H9 (cell line): ENCODE results near the gene SLC27A1. TPM values are rescaled to one million over a fixed set of nuclear protein-coding genes. Genes with fewer than 3 reads are reported as not detected.

Experiments used
- DNase-seq: peaks from one replicate; pipeline ENCODE4 v3.0.0-alpha.2; 2017
- H2AFZ ChIP-seq: one replicate; pipeline ENCODE4 v1.6.1; 2013; ENCODE audit warnings: mild to moderate bottlenecking, low read length, control low read depth, moderate library complexity
- H2AK5ac ChIP-seq: 2 replicates; pipeline ENCODE4 v1.6.1; 2013; ENCODE audit warnings: low read length, control low read depth, mixed read lengths; ENCODE audit not compliant: insufficient read length
- H2BK120ac ChIP-seq: one replicate; pipeline ENCODE4 v1.6.1; 2013; ENCODE audit warnings: low read depth, mild to moderate bottlenecking, low read length, control low read depth, inconsistent platforms; ENCODE audit not compliant: poor library complexity, severe bottlenecking
- H2BK12ac ChIP-seq: 2 replicates; pipeline ENCODE4 v1.6.1; 2013; ENCODE audit warnings: low read length, control low read depth, mixed read lengths, low read depth; ENCODE audit not compliant: insufficient read length
- H2BK15ac ChIP-seq: 2 replicates; pipeline ENCODE4 v1.6.1; 2013; ENCODE audit warnings: low read depth, low read length, control low read depth
- H2BK20ac ChIP-seq: one replicate; pipeline ENCODE4 v1.6.1; 2013; ENCODE audit warnings: low read depth, mild to moderate bottlenecking, low read length, control low read depth, inconsistent platforms; ENCODE audit not compliant: poor library complexity, severe bottlenecking
- H2BK5ac ChIP-seq: 2 replicates; pipeline ENCODE4 v1.6.1; 2013; ENCODE audit warnings: low read length, control low read depth, mixed read lengths; ENCODE audit not compliant: insufficient read length
- H3K14ac ChIP-seq: 2 replicates; pipeline ENCODE4 v1.6.1; 2013; ENCODE audit warnings: low read length, control low read depth; ENCODE audit not compliant: insufficient read depth
- H3K18ac ChIP-seq: 2 replicates; pipeline ENCODE4 v1.6.1; 2013; ENCODE audit warnings: low read depth, mild to moderate bottlenecking, mixed read lengths, low read length, control low read depth; ENCODE audit not compliant: insufficient read length
- H3K23ac ChIP-seq: 2 replicates; pipeline ENCODE4 v1.6.1; 2013; ENCODE audit warnings: low read length, control low read depth, mixed read lengths, low read depth; ENCODE audit not compliant: insufficient read length
- H3K23me2 ChIP-seq: 2 replicates; pipeline ENCODE4 v1.6.1; 2013; ENCODE audit warnings: low read depth, mild to moderate bottlenecking, mixed read lengths, low read length, control low read depth; ENCODE audit not compliant: insufficient read length, poor library complexity, severe bottlenecking
- H3K27ac ChIP-seq: 2 replicates; pipeline ENCODE4 v1.5.1; 2013; ENCODE audit warnings: low read length, control low read depth, mixed read lengths, low read depth; ENCODE audit not compliant: insufficient read length
- H3K27me3 ChIP-seq: 2 replicates; pipeline ENCODE4 v1.6.1; 2013; ENCODE audit warnings: low read length, control low read depth, inconsistent platforms; ENCODE audit not compliant: insufficient read depth
- H3K4ac ChIP-seq: 2 replicates; pipeline ENCODE4 v1.6.1; 2013; ENCODE audit warnings: low read depth, mild to moderate bottlenecking, control low read depth, inconsistent platforms, low read length, moderate library complexity
- H3K4me1 ChIP-seq: 2 replicates; pipeline ENCODE4 v1.6.1; 2013; ENCODE audit warnings: low read length, control low read depth, inconsistent platforms; ENCODE audit not compliant: insufficient read depth
- H3K4me2 ChIP-seq: 2 replicates; pipeline ENCODE4 v1.6.1; 2013; ENCODE audit warnings: low read length, control low read depth, mixed read lengths; ENCODE audit not compliant: insufficient read length, insufficient read depth
- H3K56ac ChIP-seq: 2 replicates; pipeline ENCODE4 v1.6.1; 2013; ENCODE audit warnings: low read depth, mild to moderate bottlenecking, mixed read lengths, low read length, control low read depth; ENCODE audit not compliant: insufficient read length
- H3K79me1 ChIP-seq: 2 replicates; pipeline ENCODE4 v1.6.1; 2013; ENCODE audit warnings: low read depth, mild to moderate bottlenecking, moderate library complexity, low read length, control low read depth, inconsistent platforms; ENCODE audit not compliant: insufficient read depth, poor library complexity, severe bottlenecking
- H3K79me2 ChIP-seq: 2 replicates; pipeline ENCODE4 v1.6.1; 2013; ENCODE audit warnings: low read length, control low read depth, inconsistent platforms; ENCODE audit not compliant: insufficient read depth
- H3K9ac ChIP-seq: 2 replicates; pipeline ENCODE4 v1.6.1; 2013; ENCODE audit warnings: low read length, control low read depth, mixed read lengths; ENCODE audit not compliant: insufficient read length; ENCODE audit errors: extremely low read depth
- H3K9me3 ChIP-seq: one replicate; pipeline ENCODE4 v1.6.1; 2013; ENCODE audit warnings: low read depth, low read length, inconsistent platforms; ENCODE audit not compliant: control insufficient read depth
- H3T11ph ChIP-seq: one replicate; pipeline ENCODE4 v1.6.1; 2013; ENCODE audit warnings: mild to moderate bottlenecking, low read length, control low read depth, inconsistent platforms
- H4K20me1 ChIP-seq: one replicate; pipeline ENCODE4 v1.6.1; 2013; ENCODE audit not compliant: control insufficient read depth, insufficient read length, insufficient read depth
- H4K5ac ChIP-seq: 2 replicates; pipeline ENCODE4 v1.6.1; 2013; ENCODE audit warnings: low read depth, mild to moderate bottlenecking, mixed read lengths, low read length, control low read depth; ENCODE audit not compliant: insufficient read length
- H4K8ac ChIP-seq: replicated peaks from 2 replicates; pipeline ENCODE4 v1.6.1; 2013; ENCODE audit warnings: low read length, control low read depth, mixed read lengths, low read depth; ENCODE audit not compliant: insufficient read length
- H4K91ac ChIP-seq: 2 replicates; pipeline ENCODE4 v1.6.1; 2013; ENCODE audit warnings: low read depth, mild to moderate bottlenecking, moderate library complexity, mixed read lengths, low read length, control low read depth; ENCODE audit not compliant: insufficient read length
- H3K27ac Mint-ChIP-seq, 3 experiments: 2 replicates in 2 of 3; 3 replicates in 1 of 3; pipeline ENCODE4 v1.8.0; 2020 to 2021; ENCODE audit warnings: mixed read lengths in 3 of 3, mild to moderate bottlenecking in 1 of 3, moderate library complexity in 1 of 3
- H3K27me3 Mint-ChIP-seq: 2 replicates; pipeline ENCODE4 v1.8.0; 2021; ENCODE audit warnings: low read depth, mild to moderate bottlenecking, moderate library complexity, mixed read lengths
- H3K36me3 Mint-ChIP-seq, 3 experiments: 2 replicates in 2 of 3; 3 replicates in 1 of 3; pipeline ENCODE4 v1.8.0; 2020 to 2021; ENCODE audit warnings: low read depth in 3 of 3, mixed read lengths in 3 of 3; ENCODE audit not compliant: insufficient read depth in 1 of 3
- H3K4me1 Mint-ChIP-seq, 2 experiments: 2 replicates each; pipeline ENCODE4 v1.8.0; 2020; ENCODE audit warnings: mixed read lengths in 2 of 2
- H3K4me3 Mint-ChIP-seq, 2 experiments: 2 replicates in 1 of 2; 3 replicates in 1 of 2; pipeline ENCODE4 v1.8.0; 2020 to 2021; ENCODE audit warnings: mild to moderate bottlenecking in 2 of 2, mixed read lengths in 2 of 2, moderate library complexity in 1 of 2
- H3K9me3 Mint-ChIP-seq, 2 experiments: 2 replicates in 1 of 2; 3 replicates in 1 of 2; pipeline ENCODE4 v1.8.0; 2020; ENCODE audit warnings: mild to moderate bottlenecking in 2 of 2, mixed read lengths in 2 of 2, moderate library complexity in 1 of 2
- CTCF ChIP-seq: fragments of 200-600 bp; sonication (generic); conservative IDR thresholded peaks from 3 replicates; pipeline ENCODE4 v1.8.0; 2021; ENCODE audit warnings: antibody characterized with exemption, mild to moderate bottlenecking
- WGBS: extraction: QIAGEN DNeasy Blood & Tissue Kit; methylation state at CpG from one replicate; pipeline ENCODE4 v1.1.7; 2013; ENCODE audit warnings: missing lambda C conversion rate, low lambda C conversion rate, mixed read lengths; ENCODE audit not compliant: insufficient read length; ENCODE audit errors: extremely low coverage; 5-methylcytosine and 5-hydroxymethylcytosine counted together
- total RNA-seq: library from RNA; stranded (reverse); gene quantifications from 2 replicates; pipeline ENCODE4 v1.2.1, GENCODE V29; 2021

The SLC27A1 gene
- total RNA-seq, 1 experiment from 2014 or later: 6.4 TPM

- Histone ChIP-seq H3K79me1 (no peaks in the 10 kb centered on the region), H3K79me2 (no peaks in the 10 kb centered on the region), H4K20me1 (no peaks in the 10 kb centered on the region), H2BK120ac (no peak overlapping the region), H4K8ac (no peak overlapping the region), H3K18ac (no peak overlapping the region), H2AFZ (no peak overlapping the region), H3K4me2 (peak overlapping the region; percentile 29), H3K9ac (no peak overlapping the region), H3T11ph (no peak overlapping the region), H3K56ac (no peak overlapping the region), H3K14ac (no peak overlapping the region), H4K5ac (no peak overlapping the region), H4K91ac (no peak overlapping the region), H3K27me3 (no peaks in the 10 kb centered on the region), H3K9me3 (no peaks in the 10 kb centered on the region), H3K23me2 (peaks cover 7% of the 10 kb centered on the region), H3K27ac (no peak overlapping the region), H2BK5ac (no peak overlapping the region), H2BK15ac (no peak overlapping the region), H3K4me1 (peaks cover 7% of the 10 kb centered on the region; the same call in 1 of the 2 replicates), H2BK20ac (no peak overlapping the region), H2AK5ac (no peak overlapping the region), H3K4ac (no peak overlapping the region), H3K23ac (no peak overlapping the region), H2BK12ac (no peak overlapping the region)
- peaks cover 14 to 22% of the 10 kb centered on the region in 2 experiments for H3K4me1 Mint-ChIP-seq
- H3K27me3 Mint-ChIP-seq: peaks cover 3% of the 10 kb centered on the region
- peak; percentile 26; the same call in 2 of the 3 replicates for TF ChIP-seq CTCF
- WGBS: no CpG with 5 or more reads among the region's 9 CpGs
- H3K9me3 Mint-ChIP-seq: peaks cover 0 to 2% of the 10 kb centered on the region in 2 experiments; a peak in 1 of 5 replicates
- H3K27ac Mint-ChIP-seq: peak overlapping the region; percentile 55 to 79 (median 76); a peak in 6 of 7 replicates
- peak overlapping the region in 1 of 2 experiments; percentile 90; a peak in 3 of 5 replicates for H3K4me3 Mint-ChIP-seq
- no peaks in the 10 kb centered on the region for H3K36me3 Mint-ChIP-seq
- DNase-seq: no peak
Observed at GRCh38 chr19:17489392-17490030, 19.2 kb downstream of the SLC27A1 start.
